ENCODE data around the gene C5AR2.
A peak's percentile ranks its signal among the peaks of the same experiment; 100 is the strongest.
"Not testable (repeated sequence)": the region's sequence is repeated elsewhere in the genome, so short reads cannot be mapped to it uniquely, and the experiment has no call there.

Gene C5AR2

DNA sequence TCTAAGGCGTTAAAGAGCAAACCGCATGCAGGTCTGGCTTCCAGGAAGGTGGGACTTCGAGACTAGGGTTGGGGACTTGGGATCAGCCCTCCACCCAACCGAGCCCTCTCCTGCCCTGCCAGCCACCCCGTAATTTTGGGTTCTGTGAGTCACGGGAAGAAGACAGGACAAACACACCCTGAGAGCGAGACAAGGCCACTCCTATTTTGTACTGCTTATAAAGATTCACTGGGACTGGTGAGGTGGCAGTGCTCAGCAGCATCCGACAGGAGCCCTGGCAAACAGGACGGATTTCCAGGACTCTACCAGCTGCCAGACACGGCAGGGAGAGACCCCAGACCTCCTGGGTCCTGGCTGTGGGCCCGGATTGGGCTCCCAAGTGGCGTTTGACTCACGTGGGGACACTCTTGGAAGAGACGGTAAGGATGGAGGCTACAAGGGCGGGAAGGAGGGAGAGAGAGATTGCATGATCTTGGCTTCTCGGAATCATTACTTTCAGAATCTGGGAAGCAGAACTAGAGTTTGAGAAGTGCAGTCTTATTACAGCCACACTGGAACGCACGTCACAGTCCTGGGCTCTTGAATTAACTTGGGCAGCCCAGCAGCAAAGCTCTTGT, at the start of gene C5AR2:
Gene C5AR2 (plus strand): TSS at position 245 of the 617 bp plus-strand sequence. CDS start 8,625 bp downstream, outside the sequence.
- peak; percentile 46 for DNase-seq (ENCODE audit: low spot score)

DNA sequence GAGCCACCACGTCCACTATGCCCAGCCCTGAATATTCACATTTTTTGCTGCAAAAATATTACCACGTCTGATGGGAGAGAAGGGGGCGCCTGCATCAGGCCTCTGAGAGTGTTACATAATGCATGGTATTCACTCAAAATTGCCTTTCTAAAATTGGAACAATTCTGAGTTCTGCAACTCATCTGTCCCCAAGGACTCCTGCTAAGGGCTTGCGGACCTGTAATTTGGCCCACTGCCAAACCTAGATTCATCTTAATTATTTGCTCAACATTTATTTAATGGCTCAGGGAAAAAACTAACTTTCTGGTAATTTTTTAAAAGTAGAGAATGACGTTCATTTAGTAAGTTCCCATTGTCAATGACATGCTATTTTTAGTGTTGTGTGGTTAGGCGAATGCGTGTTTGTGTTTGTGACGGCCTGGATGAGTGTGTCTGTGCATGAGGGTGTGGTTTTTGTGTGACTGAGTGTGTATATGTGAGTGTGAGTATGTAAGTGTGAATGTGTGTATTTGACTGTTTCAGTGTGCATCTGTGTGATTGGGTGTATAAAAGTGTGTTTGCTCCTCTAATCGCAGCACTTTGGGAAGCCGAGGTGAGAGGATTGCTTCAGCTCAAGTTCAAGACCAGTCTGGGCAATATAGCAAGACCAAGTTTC, 48.4 kb upstream of the C5AR2 start:
- DNase-seq (ENCODE audit: low spot score): no peak

DNA sequence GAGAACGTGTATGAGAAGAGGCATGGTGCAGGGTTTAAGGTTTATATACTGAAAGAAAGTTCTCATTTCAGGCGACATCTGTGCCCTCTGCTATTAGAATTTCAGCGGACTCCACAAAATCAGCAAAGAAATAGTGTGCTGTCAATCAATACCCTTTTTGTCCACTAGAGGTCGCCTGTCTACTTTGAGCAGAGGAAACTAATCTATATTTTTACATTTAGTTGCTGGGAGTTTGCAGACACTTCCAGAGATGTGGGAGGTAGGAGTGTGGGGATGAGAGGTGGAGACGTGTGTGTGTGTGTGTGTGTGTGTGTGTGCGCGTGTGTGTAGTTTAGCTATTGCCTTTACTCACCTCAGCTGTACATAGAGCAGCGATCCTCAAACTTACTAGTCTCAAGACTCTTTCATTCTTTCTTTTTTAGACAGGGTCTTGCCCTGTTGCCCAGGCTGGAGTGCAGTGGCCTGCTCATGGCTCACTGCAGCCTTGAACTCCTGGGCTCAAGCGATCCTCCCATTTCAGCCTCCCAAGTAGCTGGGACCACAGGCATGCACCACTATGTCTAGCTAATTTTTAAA, 47.6 kb upstream of the C5AR2 start:
- no peak for DNase-seq (ENCODE audit: low spot score)

DNA sequence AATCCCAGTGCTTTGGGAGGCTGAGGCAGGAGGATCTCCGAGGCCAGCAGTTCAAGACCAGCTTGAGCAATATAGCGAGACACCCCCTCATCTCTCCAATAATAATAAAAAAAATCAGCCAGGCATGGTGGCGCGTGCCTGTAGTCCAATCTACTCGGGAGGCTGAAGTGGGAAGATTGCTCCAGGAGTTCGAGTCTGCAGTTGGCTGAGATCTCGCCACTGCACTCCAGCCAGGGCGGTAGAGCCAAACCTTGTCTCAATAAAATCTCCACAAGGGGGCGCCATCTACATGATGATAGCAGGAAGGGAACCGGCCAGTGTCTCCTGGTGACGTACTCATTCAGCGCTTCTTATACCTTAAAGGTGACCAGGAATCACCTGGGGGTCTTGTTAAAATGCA, 35.9 kb upstream of the C5AR2 start:
- peak; percentile 66 for DNase-seq (ENCODE audit: low spot score)

DNA sequence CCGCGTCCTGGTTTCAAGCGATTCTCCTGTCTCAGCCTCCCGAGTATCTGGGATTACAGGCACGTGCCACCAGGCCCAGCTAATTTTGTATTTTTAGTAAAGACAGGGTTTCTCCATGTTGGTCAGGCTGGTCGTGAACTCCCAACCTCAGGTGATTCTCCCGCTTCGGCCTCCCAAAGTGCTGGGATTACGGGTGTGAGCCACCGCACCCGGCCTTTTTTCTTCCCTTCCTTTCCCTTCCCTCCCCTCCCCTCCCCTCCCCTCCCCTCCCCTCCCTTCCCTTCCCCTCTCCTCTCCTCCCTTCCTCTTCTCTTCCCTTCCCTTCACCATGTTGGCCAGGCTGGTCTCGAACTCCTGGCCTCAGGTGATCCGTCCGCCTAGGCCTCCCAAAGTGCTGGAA, 31.1 kb upstream of the C5AR2 start:
- DNase-seq (ENCODE audit: low spot score): not testable (repeated sequence)

DNA sequence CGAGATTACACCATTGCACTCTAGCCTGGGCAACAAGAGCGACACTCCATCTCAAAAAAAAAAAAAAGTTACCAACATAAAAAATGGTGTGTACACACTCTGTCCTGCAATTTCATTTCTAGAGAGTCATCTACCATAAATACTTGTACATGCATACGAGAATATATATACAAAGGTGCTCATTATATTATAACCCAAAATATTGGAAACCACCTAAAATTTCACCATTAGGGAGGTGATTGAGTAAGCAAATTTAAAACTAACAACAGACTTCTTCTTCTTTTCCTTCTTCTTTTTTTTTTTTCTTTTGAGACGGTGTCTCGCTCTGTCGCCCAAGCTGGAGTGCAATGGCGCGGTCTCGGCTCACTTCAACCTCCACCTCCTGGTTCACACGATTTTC, 29.7 kb upstream of the C5AR2 start:
- no peak for DNase-seq (ENCODE audit: low spot score)

DNA sequence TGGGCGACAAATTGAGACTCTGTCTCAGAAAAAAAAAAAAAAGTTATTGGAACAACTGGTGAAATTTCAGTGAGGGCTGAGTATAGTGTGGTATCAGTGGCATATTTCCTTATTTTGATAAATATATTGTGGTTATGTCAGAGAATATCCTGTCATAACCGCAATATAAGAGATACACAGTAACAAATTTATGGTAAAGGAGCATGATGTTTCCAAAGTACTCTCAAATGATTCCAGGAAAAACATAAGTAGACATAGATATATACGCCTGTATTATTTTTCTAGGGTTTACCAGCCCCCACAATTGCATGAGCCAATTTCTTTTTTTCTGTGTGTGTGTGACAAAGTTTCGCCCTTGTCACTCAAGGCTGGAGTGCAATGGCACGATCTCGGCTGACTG, 28.0 kb upstream of the C5AR2 start:
- no peak for DNase-seq (ENCODE audit: low spot score)

DNA sequence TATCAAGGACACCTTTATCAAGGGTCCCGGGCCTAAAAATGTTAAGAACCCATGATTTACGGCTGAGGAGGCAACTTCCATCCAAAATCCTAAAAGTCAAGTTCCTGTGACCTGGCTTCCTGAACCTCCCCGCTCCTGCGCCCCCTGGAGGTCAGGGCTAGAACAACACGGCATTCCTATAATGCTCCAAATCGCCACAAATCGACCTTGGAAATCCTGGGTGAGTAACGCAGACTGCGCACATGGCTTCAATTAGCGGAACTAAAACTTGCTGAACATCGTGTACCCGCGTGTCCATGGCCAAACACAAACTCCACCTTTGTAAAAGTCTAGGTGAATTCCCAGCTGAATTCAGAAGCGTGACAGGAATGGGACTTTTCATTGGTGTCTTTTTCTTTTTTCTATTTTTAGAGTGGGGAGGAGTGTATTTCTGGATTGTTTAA, 26.6 kb upstream of the C5AR2 start:
- DNase-seq (ENCODE audit: low spot score): peak; percentile 86

DNA sequence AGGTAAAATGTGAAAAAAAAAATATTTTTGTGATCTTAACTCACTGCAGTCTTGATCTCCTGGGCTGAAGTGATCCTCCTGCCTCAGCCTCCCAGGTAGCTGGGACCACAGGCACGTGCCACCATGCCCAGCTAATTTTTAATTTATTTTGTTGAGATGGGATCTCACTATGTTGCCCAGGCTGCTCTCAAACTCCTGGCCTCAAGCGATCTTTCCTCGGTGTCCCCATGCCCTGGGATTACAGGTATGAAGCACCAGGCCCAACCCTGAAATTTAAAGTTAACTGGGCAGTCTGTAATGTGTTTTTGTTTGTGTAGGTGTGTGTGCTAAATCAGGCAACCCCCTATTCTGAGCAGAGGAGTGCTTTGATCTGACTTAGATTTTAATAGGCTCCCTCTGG, 25.7 kb upstream of the C5AR2 start:
- no peak for DNase-seq (ENCODE audit: low spot score)

DNA sequence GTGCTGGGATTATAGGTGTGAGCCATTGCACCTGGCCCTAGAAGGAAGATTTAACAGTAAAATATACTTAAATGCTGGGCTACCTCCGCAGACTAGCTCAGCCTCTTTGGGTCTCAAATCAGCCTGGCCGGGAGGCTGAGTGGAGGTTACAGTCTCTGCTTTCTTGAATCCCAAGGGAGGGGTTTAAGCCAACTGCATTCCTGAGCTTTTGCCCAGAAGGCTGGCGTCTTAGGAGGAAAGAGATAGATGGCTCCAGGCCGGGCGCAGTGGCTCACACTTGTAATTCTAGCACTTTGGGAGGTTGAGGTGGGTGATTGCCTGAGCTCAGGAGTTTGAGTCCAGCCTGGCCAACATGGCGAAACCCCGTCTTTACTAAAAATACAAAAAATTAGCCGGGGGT, 22.9 kb upstream of the C5AR2 start:
- peak; percentile 32 for DNase-seq (ENCODE audit: low spot score)

DNA sequence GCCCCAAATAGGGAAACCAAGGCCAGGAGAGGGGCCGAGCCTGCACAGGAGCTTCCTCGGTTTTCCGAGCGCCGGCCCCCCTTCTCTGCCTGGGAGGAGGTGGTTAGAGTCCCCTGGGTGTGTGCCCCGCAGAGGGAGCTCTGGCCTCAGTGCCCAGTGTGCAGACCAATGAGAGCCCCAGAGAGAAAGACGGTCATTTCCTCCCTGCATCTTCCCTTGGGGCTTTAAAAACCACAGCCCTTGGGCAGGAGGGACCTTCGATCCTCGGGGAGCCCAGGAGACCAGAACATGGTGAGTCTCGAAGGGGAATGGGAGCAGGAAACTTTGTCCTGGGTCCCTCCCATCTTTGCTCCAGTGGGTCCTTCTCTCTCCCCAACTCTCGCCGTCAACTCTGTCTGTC, 22.4 kb upstream of the C5AR2 start, which contains the start of gene C5AR1:
Gene C5AR1 (plus strand): TSS at position 254 of the 400 bp plus-strand sequence. CDS start 35 bp downstream, at position 289.
- peak; percentile 25 for DNase-seq (ENCODE audit: low spot score)

DNA sequence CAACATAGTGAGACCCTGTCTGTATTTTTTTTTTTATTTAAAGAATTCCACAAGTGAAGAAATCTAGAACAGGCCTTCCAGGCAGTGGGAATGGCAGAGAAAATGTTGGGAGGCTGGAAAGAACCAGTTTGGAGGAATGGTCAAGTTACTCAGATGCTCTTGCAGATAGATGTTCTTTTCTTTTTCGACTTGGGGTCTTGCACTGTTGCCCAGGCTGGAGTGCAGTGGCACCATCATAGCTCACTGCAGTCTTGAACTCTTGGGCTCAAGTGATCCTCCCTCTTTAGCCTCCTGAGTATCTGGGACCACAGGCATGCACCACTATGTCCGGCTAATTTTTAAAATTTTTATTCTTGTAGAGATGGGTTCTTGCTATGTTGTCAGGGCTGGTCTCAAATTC, 21.7 kb upstream of the C5AR2 start:
- no peak for DNase-seq (ENCODE audit: low spot score)

DNA sequence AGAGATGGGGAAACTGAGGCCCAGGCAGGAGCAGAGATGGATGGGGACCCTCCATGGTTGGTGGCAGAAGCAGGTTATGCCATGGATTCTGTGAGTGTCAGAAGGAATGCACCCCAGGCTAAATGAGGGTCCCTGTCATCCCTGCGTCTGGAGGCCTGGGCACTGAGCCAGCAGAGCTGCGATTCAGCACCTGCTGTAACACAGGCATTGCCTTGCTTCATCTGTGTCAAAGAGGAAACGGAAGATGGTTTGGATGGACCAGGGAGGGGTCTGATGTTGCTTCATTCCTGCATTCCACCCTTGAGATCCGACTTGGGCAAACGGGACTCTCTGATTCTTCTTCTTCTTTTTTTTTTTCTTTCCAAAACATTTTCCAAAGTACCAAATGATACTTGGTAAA, 21.2 kb upstream of the C5AR2 start:
- DNase-seq (ENCODE audit: low spot score): no peak

DNA sequence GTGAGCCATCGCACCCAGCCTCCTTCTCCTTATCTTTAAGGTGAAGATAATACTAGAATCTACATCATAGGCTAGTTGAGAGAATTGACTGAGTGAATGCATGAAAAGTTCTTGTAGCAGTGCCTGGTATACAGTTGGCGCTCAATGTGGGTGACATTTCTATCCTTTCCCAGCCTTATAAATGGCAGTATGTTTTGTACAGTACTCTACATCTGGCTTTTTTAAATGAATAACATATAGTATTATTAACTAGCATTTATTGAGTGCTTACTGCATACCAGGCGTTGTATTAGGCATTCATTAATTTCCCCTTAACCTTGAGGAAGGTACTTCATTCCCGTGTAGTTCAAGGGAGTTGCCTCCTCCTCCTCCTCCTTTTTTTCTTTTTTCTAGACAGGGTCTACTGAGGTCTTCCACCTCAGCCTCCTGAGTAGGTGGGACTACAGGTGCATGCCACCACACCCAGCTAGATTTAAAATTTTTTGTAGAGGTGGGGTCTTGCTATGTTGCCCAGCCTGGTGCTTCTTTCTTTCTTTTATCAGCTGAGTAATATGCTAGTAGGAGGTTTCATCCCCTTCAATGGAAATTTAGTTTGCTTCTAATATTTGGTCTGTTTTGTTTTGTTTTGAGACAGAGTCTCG, 19.5 kb upstream of the C5AR2 start:
- DNase-seq (ENCODE audit: low spot score): no peak

DNA sequence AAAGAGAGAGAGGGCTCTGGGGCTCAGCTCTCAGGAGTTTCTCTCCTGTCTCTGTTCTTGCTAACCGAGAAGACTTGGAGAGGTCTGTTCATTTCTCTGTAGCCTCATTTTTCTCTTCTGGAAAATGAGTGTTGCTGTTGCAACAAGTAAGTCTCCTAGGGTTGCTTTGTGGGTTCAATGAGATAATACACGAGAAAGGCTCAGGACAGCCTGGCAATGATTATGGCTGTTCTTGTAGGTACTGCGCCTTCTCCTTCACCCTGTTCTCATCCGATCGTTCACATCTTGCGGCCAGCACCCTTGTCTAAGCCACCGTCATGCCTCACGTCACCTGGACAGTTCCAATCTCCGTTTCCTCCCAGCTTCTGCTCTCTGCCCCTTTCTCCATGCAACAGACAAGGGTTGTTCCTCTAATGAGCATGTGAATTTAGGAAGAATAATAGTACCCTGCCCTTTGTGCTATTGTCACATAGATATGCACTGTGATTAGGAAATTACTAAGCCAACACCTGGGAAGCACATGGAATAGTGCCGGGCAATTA, 18.1 kb upstream of the C5AR2 start:
- DNase-seq (ENCODE audit: low spot score): no peak

DNA sequence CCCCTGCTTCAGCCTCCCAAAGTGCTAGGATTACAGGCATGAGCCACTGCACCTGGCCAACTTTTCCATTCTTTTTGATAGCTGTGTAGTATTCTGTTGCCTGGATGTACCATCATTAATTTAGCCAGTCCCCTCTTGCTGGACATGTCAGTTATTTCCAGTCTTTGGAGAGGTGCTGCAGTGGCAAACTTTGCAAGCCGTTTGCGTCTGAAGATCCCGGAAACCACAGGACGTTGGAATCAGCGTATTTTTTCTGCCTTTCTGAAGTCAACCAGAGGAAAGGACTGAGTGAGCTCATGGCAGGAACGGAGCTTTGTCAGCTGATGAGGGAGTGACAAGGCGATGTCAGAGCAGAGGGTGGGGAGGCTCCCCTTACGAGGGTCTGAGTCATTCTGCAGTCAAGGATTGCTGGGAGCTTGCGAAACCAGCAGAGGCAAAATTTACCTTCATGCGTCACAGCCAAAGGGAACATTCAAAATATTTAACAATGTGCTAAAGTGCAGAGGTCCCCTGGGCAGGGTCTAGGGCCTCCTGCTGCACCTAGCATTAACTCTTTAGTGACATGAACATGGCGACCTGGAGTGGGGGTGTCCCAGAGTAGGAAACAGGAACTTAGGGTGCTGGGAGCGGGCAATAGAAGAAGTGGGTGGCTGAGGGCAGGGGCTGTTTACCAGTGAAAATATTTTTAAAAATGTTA, 16.7 kb upstream of the C5AR2 start:
- DNase-seq (ENCODE audit: low spot score): peak; percentile 93

DNA sequence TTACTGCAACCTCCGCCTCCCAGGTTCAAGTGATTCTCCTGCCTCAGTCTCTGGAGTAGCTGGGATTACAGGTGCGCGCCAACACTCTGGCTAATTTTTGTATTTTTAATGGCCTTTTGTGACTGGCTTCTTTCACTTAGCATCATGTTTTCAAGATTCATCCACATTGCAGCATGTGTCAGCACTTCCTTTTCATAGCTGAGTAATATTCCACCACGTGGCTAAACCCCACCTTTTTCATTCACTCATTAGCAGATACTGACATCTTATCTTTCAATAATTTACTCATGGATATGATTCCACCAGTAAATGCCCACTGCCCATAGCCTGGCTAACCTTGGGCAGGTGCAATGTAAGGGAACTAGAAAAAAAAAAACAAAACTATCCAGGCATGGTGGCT, 15.5 kb upstream of the C5AR2 start:
- DNase-seq (ENCODE audit: low spot score): no peak

DNA sequence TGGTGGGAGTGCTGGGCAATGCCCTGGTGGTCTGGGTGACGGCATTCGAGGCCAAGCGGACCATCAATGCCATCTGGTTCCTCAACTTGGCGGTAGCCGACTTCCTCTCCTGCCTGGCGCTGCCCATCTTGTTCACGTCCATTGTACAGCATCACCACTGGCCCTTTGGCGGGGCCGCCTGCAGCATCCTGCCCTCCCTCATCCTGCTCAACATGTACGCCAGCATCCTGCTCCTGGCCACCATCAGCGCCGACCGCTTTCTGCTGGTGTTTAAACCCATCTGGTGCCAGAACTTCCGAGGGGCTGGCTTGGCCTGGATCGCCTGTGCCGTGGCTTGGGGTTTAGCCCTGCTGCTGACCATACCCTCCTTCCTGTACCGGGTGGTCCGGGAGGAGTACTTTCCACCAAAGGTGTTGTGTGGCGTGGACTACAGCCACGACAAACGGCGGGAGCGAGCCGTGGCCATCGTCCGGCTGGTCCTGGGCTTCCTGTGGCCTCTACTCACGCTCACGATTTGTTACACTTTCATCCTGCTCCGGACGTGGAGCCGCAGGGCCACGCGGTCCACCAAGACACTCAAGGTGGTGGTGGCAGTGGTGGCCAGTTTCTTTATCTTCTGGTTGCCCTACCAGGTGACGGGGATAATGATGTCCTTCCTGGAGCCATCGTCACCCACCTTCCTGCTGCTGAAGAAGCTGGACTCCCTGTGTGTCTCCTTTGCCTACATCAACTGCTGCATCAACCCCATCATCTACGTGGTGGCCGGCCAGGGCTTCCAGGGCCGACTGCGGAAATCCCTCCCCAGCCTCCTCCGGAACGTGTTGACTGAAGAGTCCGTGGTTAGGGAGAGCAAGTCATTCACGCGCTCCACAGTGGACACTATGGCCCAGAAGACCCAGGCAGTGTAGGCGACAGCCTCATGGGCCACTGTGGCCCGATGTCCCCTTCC, 11.8 kb upstream of the C5AR2 start:
- no peak for DNase-seq (ENCODE audit: low spot score)

DNA sequence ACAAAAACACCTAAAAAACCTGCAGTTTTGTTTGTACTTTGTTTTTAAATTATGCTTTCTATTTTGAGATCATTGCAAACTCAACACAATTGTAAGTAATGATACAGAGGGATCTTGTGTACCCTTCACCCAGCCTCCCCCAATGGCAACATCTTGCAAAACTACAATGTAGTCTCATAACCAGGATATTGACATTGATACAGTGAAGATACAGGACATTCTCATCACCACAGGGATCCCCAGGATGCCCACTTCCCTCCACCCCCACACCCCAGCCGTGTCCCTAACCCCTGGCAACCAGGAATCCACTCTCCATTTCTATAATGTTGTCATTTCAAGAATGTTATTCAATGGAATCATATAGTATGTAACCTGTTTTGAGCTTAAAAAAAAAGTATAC, 10.3 kb upstream of the C5AR2 start:
- no peak for DNase-seq (ENCODE audit: low spot score)

DNA sequence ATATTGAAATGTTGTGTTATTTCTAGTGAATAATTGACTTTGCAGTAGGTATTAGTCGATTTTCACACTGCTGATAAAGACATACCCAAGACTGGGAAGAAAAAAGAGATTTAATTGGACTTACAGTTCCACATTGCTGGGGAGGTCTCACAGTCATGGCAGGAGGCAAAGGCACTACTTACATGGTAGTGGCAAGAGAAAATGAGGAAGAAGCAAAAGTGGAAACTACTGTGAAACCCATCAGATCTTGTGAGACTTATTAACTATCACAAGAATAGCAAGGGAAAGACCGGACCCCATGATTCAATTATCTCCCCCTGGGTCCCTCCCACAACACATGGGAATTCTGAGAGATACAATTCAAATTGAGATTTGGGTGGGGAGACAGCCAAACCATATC, 9.9 kb upstream of the C5AR2 start:
- DNase-seq (ENCODE audit: low spot score): no peak

DNA sequence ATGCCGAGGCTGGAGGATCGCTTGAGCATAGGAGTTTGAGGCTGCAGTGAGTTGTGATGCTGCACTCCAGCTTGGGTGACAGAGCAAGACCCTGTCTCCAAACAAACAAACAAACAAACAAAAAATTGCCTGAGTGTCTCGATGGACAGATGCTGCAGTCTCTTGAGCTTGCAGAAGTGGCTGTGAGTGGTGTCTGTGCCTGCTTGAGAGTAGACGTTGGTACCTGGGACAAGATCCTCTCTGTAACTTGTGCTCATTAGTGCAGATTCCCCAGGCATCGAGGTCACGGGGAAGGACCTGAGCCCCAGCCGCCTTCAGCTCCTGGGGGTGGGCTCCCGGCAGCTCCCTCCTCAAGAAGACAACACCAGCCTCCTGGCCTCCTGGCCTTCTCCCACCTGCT, 8.6 kb upstream of the C5AR2 start:
- no peak for DNase-seq (ENCODE audit: low spot score)
